A549 treated with ZK216348 at 1 μM for 4 hours (cell line): ENCODE measurements around the gene WDR7. TPM values are rescaled to one million over a fixed set of nuclear protein-coding genes. Genes with fewer than 3 reads are reported as not detected.

Source experiments
- total RNA-seq: library from RNA; stranded (reverse); fragments of 200-300 nt; extraction: Qiagen RNA extraction; gene quantifications from 5 replicates; pipeline ENCODE4 v1.2.3, GENCODE V29; 2022; ENCODE audit warnings: low read depth

Gene WDR7
- total RNA-seq = 2.1 to 4.3 TPM (median 3.2 TPM) in 5 replicates

DNA sequence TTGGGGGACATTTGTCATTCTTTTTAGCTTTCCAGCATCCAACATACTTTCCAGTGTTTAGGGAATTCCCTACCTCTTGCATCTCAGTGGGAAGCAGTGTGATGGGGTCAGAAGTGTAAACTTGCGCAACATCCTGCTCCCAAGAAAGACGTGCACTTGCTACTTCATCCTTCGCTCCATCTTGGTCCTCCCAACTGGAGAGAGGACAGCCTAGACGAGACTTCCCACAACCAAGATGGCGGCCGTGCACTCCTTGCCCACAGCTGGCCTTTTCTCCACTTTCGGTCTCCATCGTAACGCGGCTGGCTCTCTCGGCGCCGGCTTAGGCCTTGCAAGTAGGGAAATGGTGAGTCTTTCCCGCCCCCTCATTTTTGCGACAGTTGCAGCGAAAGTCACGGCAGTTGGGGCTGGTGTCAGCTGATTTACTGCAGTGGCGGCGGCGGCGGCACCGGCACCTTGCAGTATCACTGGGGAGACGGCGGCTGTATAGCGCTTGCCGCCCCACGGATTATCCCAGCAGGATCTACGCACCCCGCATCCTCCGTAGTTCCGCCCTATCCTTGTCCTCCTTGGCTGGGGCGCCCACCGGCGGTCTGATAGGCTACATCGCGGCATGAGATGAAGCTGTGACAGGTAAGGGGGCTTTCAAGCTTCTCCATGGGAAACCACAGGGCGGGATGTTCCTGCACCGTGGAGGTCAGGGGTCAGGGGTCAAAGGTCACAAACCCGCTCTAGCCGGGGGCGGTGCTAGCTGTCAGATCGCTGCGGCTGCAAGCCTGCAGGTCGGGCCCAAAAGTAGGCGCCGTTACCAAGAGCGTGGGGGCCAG, at the start of gene WDR7:
WDR7 (plus strand) TSS at position 416 of the 827 bp plus-strand sequence. CDS start 21,157 bp downstream, outside the sequence.

DNA sequence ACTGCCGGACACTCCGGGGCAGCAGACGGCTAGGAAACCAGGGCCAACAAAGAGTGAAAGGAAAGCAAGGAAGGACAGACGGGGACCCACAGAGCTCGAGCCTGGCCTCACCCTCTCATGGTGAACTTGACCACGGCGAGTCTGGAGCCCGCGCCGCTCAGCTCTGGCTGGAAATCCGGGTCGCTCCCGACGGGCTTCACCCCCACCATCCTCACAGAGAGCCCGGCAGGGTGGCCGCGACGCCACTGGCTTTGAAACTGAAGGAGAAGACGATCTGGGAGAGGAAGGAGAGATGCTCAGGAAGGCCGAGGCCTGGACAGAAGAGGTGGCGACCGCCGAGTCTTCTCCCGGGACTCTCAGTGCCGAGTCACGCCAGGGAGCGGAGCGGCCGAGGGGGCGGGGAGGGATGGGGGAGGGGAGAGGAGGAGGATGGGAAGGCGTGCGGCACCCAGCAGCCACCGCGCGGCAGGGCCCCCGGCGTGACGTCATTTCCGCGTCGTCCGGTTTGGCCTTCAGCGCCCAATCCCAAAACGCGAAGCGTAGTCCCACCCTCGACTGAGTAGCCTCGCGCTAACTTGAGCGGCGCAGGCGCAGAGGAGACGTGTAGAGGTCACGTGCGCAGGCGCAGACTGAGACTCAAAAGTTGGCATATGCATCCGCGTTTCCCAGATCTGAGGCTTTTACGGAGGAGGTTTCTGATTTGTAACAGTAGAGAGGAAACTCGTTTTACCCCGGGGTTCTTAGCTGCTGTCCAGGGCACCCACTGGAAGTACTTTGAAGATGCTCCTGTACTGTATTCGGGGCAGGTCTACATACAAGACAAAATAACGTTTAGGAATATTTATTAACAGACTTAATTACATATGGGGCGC, 12.7 kb upstream of the WDR7 start, which contains the start of gene TXNL1:
TXNL1 (minus strand) TSS at position 361 of the 872 bp plus-strand sequence; CDS start at position 209, 152 bp downstream.

Other genes with a start within 250 kb of the WDR7 start
- 60.1 to 85.8 TPM (median 62.3 TPM) in 5 replicates for gene TXNL1, start 12.8 kb upstream of the WDR7 start, total RNA-seq